HepG2 (cell line): ENCODE results near the gene WNT3A. TPM values are rescaled to one million over a fixed set of nuclear protein-coding genes. Genes with fewer than 3 reads are reported as not detected.

Experiments used
- CAMTA2 ChIP-seq: sonication (generic); formaldehyde crosslinking; IDR thresholded peaks from 2 replicates; pipeline ENCODE4 v1.4.0; 2020; ENCODE audit warnings: mild to moderate bottlenecking, missing genetic modification reagents, borderline replicate concordance
- CC2D1A ChIP-seq: sonication (generic); formaldehyde crosslinking; IDR thresholded peaks from 2 replicates; pipeline ENCODE4 v1.8.1; 2023; ENCODE audit warnings: mild to moderate bottlenecking, missing genetic modification reagents
- EP300 ChIP-seq, 3 experiments: sonication (generic) in 1 of 3; formaldehyde crosslinking in 1 of 3; IDR thresholded peaks; 2 replicates each; pipeline versions ENCODE4 v1.5.1 to v1.6.1; 2011 to 2020; ENCODE audit warnings: low read depth in 2 of 3, low read length in 2 of 3, borderline replicate concordance in 1 of 3, improper control_type of control experiment in 1 of 3, mild to moderate bottlenecking in 1 of 3, missing genetic modification reagents in 1 of 3, moderate library complexity in 1 of 3
- HOXA9 ChIP-seq: sonication (generic); formaldehyde crosslinking; IDR thresholded peaks from 2 replicates; pipeline ENCODE4 v1.8.1; 2022; ENCODE audit warnings: missing genetic modification reagents, mild to moderate bottlenecking, moderate library complexity, borderline replicate concordance
- MBNL3 ChIP-seq: fragments of 250-450 bp; sonication (Bioruptor Pico); conservative IDR thresholded peaks from 2 replicates; pipeline ENCODE4 v1.8.0; 2022; ENCODE audit warnings: mild to moderate bottlenecking, inconsistent platforms
- MYNN ChIP-seq: sonication (generic); formaldehyde crosslinking; IDR thresholded peaks from 2 replicates; pipeline ENCODE4 v1.4.0; 2020; ENCODE audit warnings: mild to moderate bottlenecking, low read depth, missing genetic modification reagents
- ZNF484 ChIP-seq: sonication (generic); formaldehyde crosslinking; IDR thresholded peaks from 2 replicates; pipeline ENCODE4 v1.5.1; 2020; ENCODE audit warnings: mild to moderate bottlenecking, low read depth, missing genetic modification reagents, borderline replicate concordance
- ZNF629 ChIP-seq: sonication (generic); formaldehyde crosslinking; conservative IDR thresholded peaks from 2 replicates; pipeline ENCODE4 v1.5.0; 2020; ENCODE audit warnings: missing genetic modification reagents
- polyA plus RNA-seq, 8 experiments: library from polyadenylated mRNA; depleted of rRNA in 3 of 8; stranded (reverse) in 7 of 8; unstranded in 1 of 8; fragments of >200 nt; fragmentation: Illumina TruSeq in 4 of 8; extraction: Trizol in 4 of 8; gene quantifications; 2 replicates each; pipeline versions ENCODE4 v1.2.1 to v1.2.3, GENCODE V29; 2011 to 2016; ENCODE audit warnings: low read depth in 4 of 8, missing spikeins in 1 of 8, mixed read lengths in 1 of 8; ENCODE audit not compliant: insufficient read depth in 1 of 8
- total RNA-seq, 5 experiments: library from RNA; depleted of rRNA; stranded (reverse); fragments of >200 nt; fragmentation: Illumina TruSeq; extraction: Trizol; gene quantifications; 2 replicates each; pipeline ENCODE4 v1.2.3, GENCODE V29; 2016; ENCODE audit warnings: low read depth in 1 of 5
- TF ChIP-seq, protein P1 (sequence below): sonication (generic); formaldehyde crosslinking; IDR thresholded peaks from one replicate; pipeline ENCODE4 v1.5.1; 2020; ENCODE audit warnings: mild to moderate bottlenecking, missing genetic modification reagents; ENCODE audit errors: not compliant biosample characterization
- TF ChIP-seq, protein P2 (sequence below): IDR thresholded peaks from 2 replicates; pipeline ENCODE4 v1.6.1; 2012; ENCODE audit warnings: low read length, improper control_type of control experiment

Gene WNT3A
- total and polyA plus RNA-seq, 2 of the 13 experiments (the other 11 are each of a cell fraction or from before 2014, with no cell fraction given) = not detected

DNA sequence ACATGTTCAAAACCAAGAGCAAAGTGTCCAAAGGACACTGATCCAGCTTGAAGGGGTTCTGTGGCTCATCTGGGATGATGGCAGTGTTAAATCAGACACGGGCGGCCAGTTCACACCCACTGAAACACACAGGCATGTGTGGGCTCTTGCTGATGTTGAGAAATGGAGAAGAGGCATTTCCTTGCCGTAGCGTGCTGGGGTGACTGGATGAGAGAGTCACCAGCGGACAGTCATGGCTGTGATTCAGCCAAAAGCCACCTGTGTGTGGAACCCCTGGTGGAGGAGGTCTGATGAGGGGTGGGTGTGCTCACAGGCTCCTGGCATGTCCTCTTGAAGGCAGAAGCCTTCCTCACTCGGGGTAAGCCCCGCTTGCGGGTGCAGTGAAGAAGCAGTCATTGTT lies 89.1 kb downstream of the WNT3A start (continued):
- TF ChIP-seq, protein P1, sequence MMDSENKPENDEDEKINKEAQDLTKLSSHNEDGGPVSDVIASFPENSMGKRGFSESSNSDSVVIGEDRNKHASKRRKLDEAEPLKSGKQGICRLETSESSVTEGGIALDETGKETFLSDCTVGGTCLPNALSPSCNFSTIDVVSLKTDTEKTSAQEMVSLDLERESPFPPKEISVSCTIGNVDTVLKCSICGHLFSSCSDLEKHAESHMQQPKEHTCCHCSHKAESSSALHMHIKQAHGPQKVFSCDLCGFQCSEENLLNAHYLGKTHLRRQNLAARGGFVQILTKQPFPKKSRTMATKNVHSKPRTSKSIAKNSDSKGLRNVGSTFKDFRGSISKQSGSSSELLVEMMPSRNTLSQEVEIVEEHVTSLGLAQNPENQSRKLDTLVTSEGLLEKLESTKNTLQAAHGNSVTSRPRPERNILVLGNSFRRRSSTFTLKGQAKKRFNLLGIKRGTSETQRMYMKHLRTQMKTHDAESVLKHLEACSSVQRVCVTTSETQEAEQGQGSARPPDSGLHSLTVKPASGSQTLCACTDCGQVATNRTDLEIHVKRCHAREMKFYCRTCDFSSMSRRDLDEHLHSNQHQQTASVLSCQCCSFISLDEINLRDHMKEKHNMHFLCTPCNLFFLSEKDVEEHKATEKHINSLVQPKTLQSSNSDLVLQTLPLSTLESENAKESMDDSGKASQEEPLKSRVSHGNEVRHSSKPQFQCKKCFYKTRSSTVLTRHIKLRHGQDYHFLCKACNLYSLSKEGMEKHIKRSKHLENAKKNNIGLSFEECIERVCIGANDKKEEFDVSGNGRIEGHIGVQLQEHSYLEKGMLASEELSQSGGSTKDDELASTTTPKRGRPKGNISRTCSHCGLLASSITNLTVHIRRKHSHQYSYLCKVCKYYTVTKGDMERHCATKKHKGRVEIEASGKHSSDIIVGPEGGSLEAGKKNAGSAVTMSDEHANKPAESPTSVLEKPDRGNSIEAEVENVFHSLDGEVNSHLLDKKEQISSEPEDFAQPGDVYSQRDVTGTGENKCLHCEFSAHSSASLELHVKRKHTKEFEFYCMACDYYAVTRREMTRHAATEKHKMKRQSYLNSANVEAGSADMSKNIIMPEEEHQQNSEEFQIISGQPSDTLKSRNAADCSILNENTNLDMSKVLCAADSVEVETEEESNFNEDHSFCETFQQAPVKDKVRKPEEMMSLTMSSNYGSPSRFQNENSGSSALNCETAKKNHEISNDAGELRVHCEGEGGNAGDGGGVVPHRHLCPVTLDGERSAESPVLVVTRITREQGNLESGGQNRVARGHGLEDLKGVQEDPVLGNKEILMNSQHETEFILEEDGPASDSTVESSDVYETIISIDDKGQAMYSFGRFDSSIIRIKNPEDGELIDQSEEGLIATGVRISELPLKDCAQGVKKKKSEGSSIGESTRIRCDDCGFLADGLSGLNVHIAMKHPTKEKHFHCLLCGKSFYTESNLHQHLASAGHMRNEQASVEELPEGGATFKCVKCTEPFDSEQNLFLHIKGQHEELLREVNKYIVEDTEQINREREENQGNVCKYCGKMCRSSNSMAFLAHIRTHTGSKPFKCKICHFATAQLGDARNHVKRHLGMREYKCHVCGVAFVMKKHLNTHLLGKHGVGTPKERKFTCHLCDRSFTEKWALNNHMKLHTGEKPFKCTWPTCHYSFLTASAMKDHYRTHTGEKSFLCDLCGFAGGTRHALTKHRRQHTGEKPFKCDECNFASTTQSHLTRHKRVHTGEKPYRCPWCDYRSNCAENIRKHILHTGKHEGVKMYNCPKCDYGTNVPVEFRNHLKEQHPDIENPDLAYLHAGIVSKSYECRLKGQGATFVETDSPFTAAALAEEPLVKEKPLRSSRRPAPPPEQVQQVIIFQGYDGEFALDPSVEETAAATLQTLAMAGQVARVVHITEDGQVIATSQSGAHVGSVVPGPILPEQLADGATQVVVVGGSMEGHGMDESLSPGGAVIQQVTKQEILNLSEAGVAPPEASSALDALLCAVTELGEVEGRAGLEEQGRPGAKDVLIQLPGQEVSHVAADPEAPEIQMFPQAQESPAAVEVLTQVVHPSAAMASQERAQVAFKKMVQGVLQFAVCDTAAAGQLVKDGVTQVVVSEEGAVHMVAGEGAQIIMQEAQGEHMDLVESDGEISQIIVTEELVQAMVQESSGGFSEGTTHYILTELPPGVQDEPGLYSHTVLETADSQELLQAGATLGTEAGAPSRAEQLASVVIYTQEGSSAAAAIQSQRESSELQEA = no peak
- TF ChIP-seq HOXA9 (no peak), MYNN (CRISPR knock-in tag) (no peak), ZNF484 (CRISPR knock-in tag) (no peak), CAMTA2 (CRISPR knock-in tag) (no peak), MBNL3 (CRISPR knock-in tag) (no peak), ZNF629 (CRISPR knock-in tag) (no peak), EP300 (IDR thresholded peaks at IDR 0.05; ENCODE audit: low read depth in 2 of 2, low read length in 2 of 2) (no peak), EP300 (CRISPR knock-in tag; IDR thresholded peaks at IDR 0.05; ENCODE audit: borderline replicate concordance) (no peak), CC2D1A (no peak)
- TF ChIP-seq, protein P2, sequence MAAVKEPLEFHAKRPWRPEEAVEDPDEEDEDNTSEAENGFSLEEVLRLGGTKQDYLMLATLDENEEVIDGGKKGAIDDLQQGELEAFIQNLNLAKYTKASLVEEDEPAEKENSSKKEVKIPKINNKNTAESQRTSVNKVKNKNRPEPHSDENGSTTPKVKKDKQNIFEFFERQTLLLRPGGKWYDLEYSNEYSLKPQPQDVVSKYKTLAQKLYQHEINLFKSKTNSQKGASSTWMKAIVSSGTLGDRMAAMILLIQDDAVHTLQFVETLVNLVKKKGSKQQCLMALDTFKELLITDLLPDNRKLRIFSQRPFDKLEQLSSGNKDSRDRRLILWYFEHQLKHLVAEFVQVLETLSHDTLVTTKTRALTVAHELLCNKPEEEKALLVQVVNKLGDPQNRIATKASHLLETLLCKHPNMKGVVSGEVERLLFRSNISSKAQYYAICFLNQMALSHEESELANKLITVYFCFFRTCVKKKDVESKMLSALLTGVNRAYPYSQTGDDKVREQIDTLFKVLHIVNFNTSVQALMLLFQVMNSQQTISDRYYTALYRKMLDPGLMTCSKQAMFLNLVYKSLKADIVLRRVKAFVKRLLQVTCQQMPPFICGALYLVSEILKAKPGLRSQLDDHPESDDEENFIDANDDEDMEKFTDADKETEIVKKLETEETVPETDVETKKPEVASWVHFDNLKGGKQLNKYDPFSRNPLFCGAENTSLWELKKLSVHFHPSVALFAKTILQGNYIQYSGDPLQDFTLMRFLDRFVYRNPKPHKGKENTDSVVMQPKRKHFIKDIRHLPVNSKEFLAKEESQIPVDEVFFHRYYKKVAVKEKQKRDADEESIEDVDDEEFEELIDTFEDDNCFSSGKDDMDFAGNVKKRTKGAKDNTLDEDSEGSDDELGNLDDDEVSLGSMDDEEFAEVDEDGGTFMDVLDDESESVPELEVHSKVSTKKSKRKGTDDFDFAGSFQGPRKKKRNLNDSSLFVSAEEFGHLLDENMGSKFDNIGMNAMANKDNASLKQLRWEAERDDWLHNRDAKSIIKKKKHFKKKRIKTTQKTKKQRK = no peak
- TF ChIP-seq, all 625 proteins: peak for 0
